MM.1S (cell line): ENCODE data around the gene CD52.

Source experiments
- DNase-seq: peaks from one replicate; pipeline ENCODE4 v3.0.0-alpha.2; 2015
- H2AFZ ChIP-seq: fragments of 300-600 bp; sonication (generic); 2 replicates; pipeline ENCODE4 v1.6.0; 2016; ENCODE audit warnings: antibody characterized with exemption, low read length
- H3F3A ChIP-seq: fragments of 300-600 bp; sonication (generic); 2 replicates; pipeline ENCODE4 v1.6.1; 2016; ENCODE audit warnings: mild to moderate bottlenecking, antibody characterized with exemption, low read length, moderate library complexity, mixed read lengths; ENCODE audit not compliant: insufficient read depth
- H3K27ac ChIP-seq: fragments of 300-600 bp; sonication (generic); 2 replicates; pipeline ENCODE4 v1.5.1; 2016; ENCODE audit warnings: mild to moderate bottlenecking, low read length
- H3K27me3 ChIP-seq: fragments of 300-600 bp; sonication (generic); replicated peaks from 2 replicates; pipeline ENCODE4 v1.6.0; 2016; ENCODE audit warnings: low read length; ENCODE audit not compliant: insufficient read depth
- H3K36me3 ChIP-seq: fragments of 300-600 bp; sonication (generic); replicated peaks from 2 replicates; pipeline ENCODE4 v1.6.1; 2016; ENCODE audit warnings: mild to moderate bottlenecking, low read length, mixed read lengths; ENCODE audit not compliant: insufficient read depth
- H3K4me1 ChIP-seq: fragments of 300-600 bp; sonication (generic); 2 replicates; pipeline ENCODE4 v1.6.1; 2016; ENCODE audit warnings: low read length, mixed read lengths
- H3K4me2 ChIP-seq: fragments of 300-600 bp; sonication (generic); 2 replicates; pipeline ENCODE4 v1.6.0; 2016; ENCODE audit warnings: low read depth, low read length
- H3K4me3 ChIP-seq: fragments of 300-600 bp; sonication (generic); 2 replicates; pipeline ENCODE4 v1.5.1; 2016; ENCODE audit warnings: low read length, mixed read lengths
- H3K79me2 ChIP-seq: fragments of 300-600 bp; sonication (generic); 2 replicates; pipeline ENCODE4 v1.6.1; 2016; ENCODE audit warnings: mixed run types, low read length, mixed read lengths
- H3K9ac ChIP-seq: fragments of 300-600 bp; sonication (generic); 2 replicates; pipeline ENCODE4 v1.6.1; 2016; ENCODE audit warnings: low read length, mixed read lengths
- H3K9me2 ChIP-seq: fragments of 300-600 bp; sonication (generic); replicated peaks from 2 replicates; pipeline ENCODE4 v1.6.1; 2016; ENCODE audit warnings: mild to moderate bottlenecking, low read length, mixed read lengths; ENCODE audit not compliant: insufficient read depth
- H3K9me3 ChIP-seq: fragments of 300-600 bp; sonication (generic); replicated peaks from 2 replicates; pipeline ENCODE4 v1.6.1; 2016; ENCODE audit warnings: mild to moderate bottlenecking, low read length, mixed read lengths; ENCODE audit not compliant: insufficient read depth
- H4K20me1 ChIP-seq: fragments of 300-600 bp; sonication (generic); 2 replicates; pipeline ENCODE4 v1.6.1; 2016; ENCODE audit warnings: mild to moderate bottlenecking, low read length, moderate library complexity, mixed read lengths; ENCODE audit not compliant: insufficient read depth
- CTCF ChIP-seq: fragments of 300-600 bp; sonication (generic); IDR thresholded peaks from 2 replicates; pipeline ENCODE4 v1.5.1; 2016; ENCODE audit warnings: antibody characterized with exemption, low read length, mixed read lengths
- EZH2 ChIP-seq: fragments of 300-600 bp; sonication (generic); optimal IDR thresholded peaks from 2 replicates; pipeline ENCODE3; 2017; ENCODE audit warnings: low read depth, mild to moderate bottlenecking, antibody characterized with exemption, low read length, mixed read lengths
- EZH2phosphoT487 ChIP-seq: fragments of 300-600 bp; sonication (generic); IDR thresholded peaks from 2 replicates; pipeline ENCODE4 v1.6.1; 2018; ENCODE audit warnings: antibody characterized with exemption, low read length

Gene CD52

DNA sequence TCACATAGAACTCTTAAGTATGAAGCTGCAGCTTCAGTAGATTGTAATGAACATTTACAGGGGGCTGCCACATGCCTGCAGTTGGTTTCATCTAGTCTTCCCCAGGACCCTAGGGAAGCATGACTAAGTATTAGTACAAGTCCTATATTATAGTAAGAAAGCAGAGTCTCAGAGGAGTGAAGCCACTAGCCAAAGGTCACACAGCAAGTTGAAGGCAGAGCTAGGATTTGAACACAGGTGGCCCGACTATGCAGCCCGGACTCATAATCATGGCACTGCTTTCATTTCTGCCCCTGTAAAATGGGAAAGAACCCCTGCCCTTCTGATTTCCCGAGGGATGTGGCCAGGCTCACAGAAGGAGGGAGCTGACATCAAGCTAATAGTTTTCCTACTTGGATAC, 44.6 kb downstream of the CD52 start:
- Histone ChIP-seq H3K9me2 (no peaks in the 10 kb centered on the region), H4K20me1 (no peaks in the 10 kb centered on the region), H3K4me1 (no peaks in the 10 kb centered on the region), H3K27ac (no peak overlapping the region), H2AFZ (no peak overlapping the region), H3K4me2 (no peak overlapping the region), H3K36me3 (no peaks in the 10 kb centered on the region), H3K4me3 (no peak overlapping the region), H3F3A (no peaks in the 10 kb centered on the region), H3K9ac (no peak overlapping the region), H3K27me3 (peaks cover 38% of the 10 kb centered on the region), H3K9me3 (no peaks in the 10 kb centered on the region), H3K79me2 (no peaks in the 10 kb centered on the region)
- no peak for TF ChIP-seq CTCF
- no peak for TF ChIP-seq EZH2
- no peak for TF ChIP-seq EZH2phosphoT487
- no peak for DNase-seq

DNA sequence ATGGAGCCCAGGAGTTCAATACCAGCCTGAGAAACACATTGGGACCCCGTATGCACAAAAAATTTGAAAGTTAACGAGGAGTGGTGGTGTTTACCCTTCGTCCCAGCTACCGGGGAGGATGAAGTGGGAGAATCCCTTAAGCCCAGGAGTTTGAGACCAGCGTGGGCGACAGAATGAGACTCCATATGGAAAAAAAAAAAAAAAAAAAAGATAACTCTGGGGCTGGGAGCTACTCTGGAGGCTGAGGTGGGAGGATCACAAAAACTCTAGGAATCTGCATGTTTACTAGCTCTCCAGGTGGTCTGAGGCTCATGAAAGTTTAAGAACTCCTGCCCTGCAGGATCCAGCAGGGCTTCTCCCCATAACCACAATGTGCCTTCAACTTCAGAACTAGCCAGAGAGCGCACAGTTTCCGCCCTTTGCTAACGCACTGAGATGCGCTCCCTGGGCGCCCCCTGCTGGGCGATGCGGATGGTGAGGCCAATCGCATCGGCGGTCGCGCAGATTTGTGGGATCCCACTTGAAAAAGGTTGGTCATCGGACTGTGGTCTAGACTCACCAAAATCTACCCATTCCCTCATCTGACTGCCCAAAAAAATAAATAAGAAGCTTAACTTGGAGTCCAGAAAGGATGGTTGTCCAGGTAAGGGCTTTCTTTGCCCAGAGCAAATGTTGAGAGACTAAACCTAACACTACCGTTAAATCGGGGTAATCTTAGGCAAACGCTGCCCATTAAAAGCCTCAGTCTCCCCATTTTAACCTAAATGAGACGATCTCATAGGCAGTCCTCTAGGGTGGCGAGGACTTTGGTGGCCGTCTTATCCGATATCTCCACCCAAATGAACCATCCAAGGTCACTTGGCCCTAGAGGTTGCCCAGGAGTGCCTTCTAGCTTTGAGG, 46.0 kb downstream of the CD52 start:
- Histone ChIP-seq H3F3A (no peaks in the 10 kb centered on the region), H3K36me3 (no peaks in the 10 kb centered on the region), H3K27ac (no peak overlapping the region), H2AFZ (peak overlapping the region; percentile 49; the same call in 1 of the 2 replicates), H3K9me2 (no peaks in the 10 kb centered on the region), H3K4me3 (no peak overlapping the region), H3K27me3 (peaks cover 45% of the 10 kb centered on the region), H3K9me3 (no peaks in the 10 kb centered on the region), H3K4me2 (peak overlapping the region; percentile 33; the same call in 1 of the 2 replicates), H4K20me1 (no peaks in the 10 kb centered on the region), H3K9ac (no peak overlapping the region), H3K79me2 (no peaks in the 10 kb centered on the region), H3K4me1 (no peaks in the 10 kb centered on the region)
- peak; percentile 78 for DNase-seq
- TF ChIP-seq EZH2phosphoT487: no peak
- peak; percentile 98 for TF ChIP-seq CTCF

- no peaks in the 10 kb centered on the region for H3K9me3 ChIP-seq
- H2AFZ ChIP-seq: no peak overlapping the region
- no peak overlapping the region for H3K4me3 ChIP-seq
- H4K20me1 ChIP-seq: no peaks in the 10 kb centered on the region
- H3K4me2 ChIP-seq: no peak overlapping the region
- H3K9ac ChIP-seq: no peak overlapping the region
- no peaks in the 10 kb centered on the region for H3K9me2 ChIP-seq
- H3F3A ChIP-seq: no peaks in the 10 kb centered on the region
- no peaks in the 10 kb centered on the region for H3K4me1 ChIP-seq
- H3K36me3 ChIP-seq: no peaks in the 10 kb centered on the region
- no peaks in the 10 kb centered on the region for H3K79me2 ChIP-seq
- H3K27me3 ChIP-seq: peaks cover 43% of the 10 kb centered on the region
- no peak for TF ChIP-seq EZH2
- no peak for TF ChIP-seq CTCF
- no peak for TF ChIP-seq EZH2phosphoT487
- no peak overlapping the region for H3K27ac ChIP-seq
- no peak for DNase-seq
These were observed 47.2 kb downstream of the CD52 start for GRCh38 chr1:26364956-26365355.
